Activated CD4-positive, alpha-beta T cell treated with anti-CD3 and anti-CD28 coated beads, Interleukin-2, amount 50 U/mL, for 4 hours (primary cell): ENCODE results near the gene SLC35F3.

Experiments
- DNase-seq, 2 experiments: peaks; one replicate each; pipeline ENCODE4 v3.0.0-alpha.2; 2020

The SLC35F3 gene

GRCh38 chr1:233912909-233913308 is 8.4 kb downstream of the SLC35F3 start:
- no peak for DNase-seq

- DNase-seq: no peak
These were observed 12.2 kb downstream of the SLC35F3 start for GRCh38 chr1:233916706-233917105.

- no peak for DNase-seq
These were observed 15.3 kb downstream of the SLC35F3 start for GRCh38 chr1:233919786-233920185.

- DNase-seq: no peak
These were observed 23.6 kb downstream of the SLC35F3 start for GRCh38 chr1:233928123-233928522.

- DNase-seq: no peak
These were observed 28.9 kb downstream of the SLC35F3 start for GRCh38 chr1:233933339-233933738.

GRCh38 chr1:233935297-233935868 is 30.9 kb downstream of the SLC35F3 start:
- no peak for DNase-seq

GRCh38 chr1:233936422-233936821 is 31.9 kb downstream of the SLC35F3 start:
- no peak for DNase-seq

- DNase-seq: no peak
These were observed 32.4 kb downstream of the SLC35F3 start for GRCh38 chr1:233936842-233937241.

GRCh38 chr1:233938476-233938875 is 34.0 kb downstream of the SLC35F3 start:
- no peak for DNase-seq

- no peak for DNase-seq
These were observed 35.0 kb downstream of the SLC35F3 start for GRCh38 chr1:233939451-233939850.

- DNase-seq: no peak
These were observed 36.4 kb downstream of the SLC35F3 start for GRCh38 chr1:233940908-233941307.

- no peak for DNase-seq
These were observed 40.1 kb downstream of the SLC35F3 start for GRCh38 chr1:233944601-233945000.

- no peak for DNase-seq
These were observed 41.1 kb downstream of the SLC35F3 start for GRCh38 chr1:233945573-233945972.

- DNase-seq: no peak
These were observed 41.5 kb downstream of the SLC35F3 start for GRCh38 chr1:233945979-233946378.

GRCh38 chr1:233946724-233947123 is 42.2 kb downstream of the SLC35F3 start:
- no peak for DNase-seq

GRCh38 chr1:233951804-233952203 is 47.3 kb downstream of the SLC35F3 start:
- no peak for DNase-seq

GRCh38 chr1:233957691-233958090 is 53.2 kb downstream of the SLC35F3 start:
- no peak for DNase-seq

- no peak for DNase-seq
These were observed 54.6 kb downstream of the SLC35F3 start for GRCh38 chr1:233959102-233959501.

- no peak for DNase-seq
These were observed 55.5 kb downstream of the SLC35F3 start for GRCh38 chr1:233959971-233960370.

- DNase-seq: no peak
These were observed 55.9 kb downstream of the SLC35F3 start for GRCh38 chr1:233960386-233960785.

- no peak for DNase-seq
These were observed 58.4 kb downstream of the SLC35F3 start for GRCh38 chr1:233962878-233963277.

GRCh38 chr1:233965856-233966255 is 61.4 kb downstream of the SLC35F3 start:
- DNase-seq: no peak

GRCh38 chr1:233971753-233972152 is 67.3 kb downstream of the SLC35F3 start:
- no peak for DNase-seq

GRCh38 chr1:233972563-233972950 is 68.1 kb downstream of the SLC35F3 start:
- no peak for DNase-seq

GRCh38 chr1:233972951-233973635 is 68.6 kb downstream of the SLC35F3 start:
- DNase-seq: no peak
